Mucosa of gallbladder (tissue), 1 donor: Measurements from ENCODE around the gene HM13. TPM values are rescaled to one million over a fixed set of nuclear protein-coding genes. Genes with fewer than 3 reads are reported as not detected.
"Not testable (repeated sequence)": the region's sequence is repeated elsewhere in the genome, so short reads cannot be mapped to it uniquely, and the experiment has no call there.

Experiments
- DNase-seq: peaks from one replicate; pipeline ENCODE4 v3.0.0-alpha.2; 2020; ENCODE audit warnings: low spot score
- total RNA-seq: library from RNA; stranded (reverse); gene quantifications from one replicate; pipeline ENCODE4 v1.2.1, GENCODE V29; 2021
- donor health status: DM: no; HTN: no; CAD: no.

HM13 gene
- total RNA-seq, 1 donor from 2014 or later, result 204 TPM

DNA sequence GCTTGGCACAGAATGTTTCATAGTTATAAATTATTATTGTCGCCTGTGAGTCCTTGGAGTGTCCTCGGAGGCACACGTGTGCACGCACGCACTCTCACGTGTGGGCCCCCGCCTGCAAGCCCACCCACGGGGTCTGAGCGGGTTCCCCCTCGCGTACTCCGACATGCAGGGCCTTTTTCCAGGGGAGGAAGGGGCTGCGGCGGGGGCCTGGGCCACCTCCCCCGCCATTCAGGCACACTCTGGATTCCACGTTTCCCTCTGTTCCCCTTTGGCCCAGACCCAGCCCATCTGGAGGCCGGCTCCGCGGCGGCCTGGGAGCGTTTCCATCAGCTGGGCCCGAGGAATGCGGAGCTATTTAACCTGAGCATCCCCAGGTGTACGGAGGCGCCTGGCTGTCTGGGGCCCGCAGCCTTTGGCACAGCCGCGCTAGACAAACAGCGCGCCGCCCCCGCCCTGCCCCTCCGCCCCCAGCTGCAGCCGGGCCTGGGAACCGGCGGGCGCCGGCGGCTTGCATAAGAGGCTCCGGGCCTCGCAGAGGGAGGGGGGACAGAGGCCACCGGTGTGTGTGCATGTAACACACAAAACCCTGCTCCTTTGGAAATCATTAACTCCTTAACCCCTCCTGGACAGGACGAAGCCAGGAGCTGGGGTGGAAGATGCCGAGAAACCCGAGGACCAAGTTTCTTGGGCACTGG is 94.2 kb downstream of the HM13 start:
- DNase-seq, result peak; percentile 65

GRCh38 chr20:31612271-31612640 is 98.0 kb downstream of the HM13 start:
- not testable (repeated sequence) for DNase-seq

DNA sequence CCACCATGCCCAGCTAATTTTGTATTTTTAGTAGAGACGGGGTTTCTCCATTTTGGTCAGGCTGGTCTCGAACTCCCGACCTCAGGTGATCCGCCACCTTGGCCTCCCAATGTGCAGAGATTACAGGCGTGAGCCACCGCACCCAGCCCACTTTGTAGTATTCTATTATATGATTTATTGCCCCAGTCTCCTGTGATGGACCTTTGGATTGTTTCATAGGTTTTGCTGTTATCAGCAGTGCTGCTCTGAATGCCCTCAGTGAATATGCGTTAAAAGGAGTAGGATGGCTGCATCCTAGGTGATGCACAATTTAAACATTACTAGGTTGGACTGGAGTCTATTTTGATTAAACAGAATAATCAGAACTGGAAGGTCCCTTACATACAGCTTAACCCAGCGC is 101.2 kb downstream of the HM13 start:
- DNase-seq, result no peak

- no peak for DNase-seq
These were observed 103.3 kb downstream of the HM13 start for GRCh38 chr20:31617432-31618104.

Other genes starting within 250 kb of the HM13 start
- not detected for gene DEFB116, start 205.9 kb upstream of the HM13 start, total RNA-seq
- not detected for gene DEFB118, start 145.8 kb upstream of the HM13 start, total RNA-seq
- gene DEFB119, start 123.9 kb upstream of the HM13 start, total RNA-seq, result not detected
- not detected for gene DEFB121, start 108.2 kb upstream of the HM13 start, total RNA-seq
- not detected for gene DEFB123, start 73.8 kb upstream of the HM13 start, total RNA-seq
- 0.81 TPM for gene DEFB124, start 39.3 kb upstream of the HM13 start, total RNA-seq
- gene REM1, start 39.2 kb upstream of the HM13 start, total RNA-seq, result 2.3 TPM
- gene ID1, start 90.8 kb downstream of the HM13 start, total RNA-seq, result 59.7 TPM
- gene COX4I2, start 123.5 kb downstream of the HM13 start, total RNA-seq, result 3.8 TPM
- gene BCL2L1, start 208.4 kb downstream of the HM13 start, total RNA-seq, result 191 TPM
- 2.6 TPM for gene TPX2, start 224.8 kb downstream of the HM13 start, total RNA-seq